Measurements from ENCODE around the gene RGS16. TPM values are rescaled to one million over a fixed set of nuclear protein-coding genes. Genes with fewer than 3 reads are reported as not detected.

RGS16 gene
- total and polyA plus RNA-seq, 2 donors from 2014 or later, result 4.2 to 7.7 TPM

DNA sequence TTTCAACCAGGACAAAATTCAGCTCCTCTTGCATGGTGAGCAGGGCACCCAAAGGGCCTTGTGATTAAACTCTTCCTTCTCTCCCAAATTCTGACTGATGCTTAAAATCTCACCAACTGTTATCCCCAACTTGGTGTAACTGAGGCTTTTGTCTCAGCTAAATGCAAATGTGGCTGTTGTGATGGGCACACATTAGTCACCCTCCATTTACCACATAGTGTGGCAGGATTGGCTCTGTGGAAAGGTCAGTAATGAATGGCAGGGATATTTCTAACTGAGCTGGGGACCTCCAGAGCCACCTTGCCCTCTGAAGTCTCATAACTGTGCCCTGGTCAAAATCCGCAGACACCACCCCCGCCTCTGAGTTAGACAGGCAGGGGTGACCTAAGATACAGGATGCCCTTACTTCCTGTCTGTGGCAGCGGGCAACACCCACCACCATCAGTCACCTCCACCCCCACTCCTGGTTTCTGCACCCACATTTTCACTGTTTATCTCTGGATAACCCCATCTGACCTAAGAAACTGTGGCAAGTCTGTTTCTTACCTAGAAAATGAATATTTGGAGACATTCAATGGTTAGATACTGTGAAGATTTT lies 25.4 kb upstream of the RGS16 start:
- intact Hi-C loops (cut with DNase I), result no loop called here
- no peak overlapping the region for H3K4me3 ChIP-seq (ENCODE audit: low read length in 3 of 3)
- H3K36me3 ChIP-seq (ENCODE audit: control insufficient read depth in 2 of 3, insufficient read depth in 3 of 3, low read length in 3 of 3), result no peaks in the 10 kb centered on the region
- TF ChIP-seq, protein P1, sequence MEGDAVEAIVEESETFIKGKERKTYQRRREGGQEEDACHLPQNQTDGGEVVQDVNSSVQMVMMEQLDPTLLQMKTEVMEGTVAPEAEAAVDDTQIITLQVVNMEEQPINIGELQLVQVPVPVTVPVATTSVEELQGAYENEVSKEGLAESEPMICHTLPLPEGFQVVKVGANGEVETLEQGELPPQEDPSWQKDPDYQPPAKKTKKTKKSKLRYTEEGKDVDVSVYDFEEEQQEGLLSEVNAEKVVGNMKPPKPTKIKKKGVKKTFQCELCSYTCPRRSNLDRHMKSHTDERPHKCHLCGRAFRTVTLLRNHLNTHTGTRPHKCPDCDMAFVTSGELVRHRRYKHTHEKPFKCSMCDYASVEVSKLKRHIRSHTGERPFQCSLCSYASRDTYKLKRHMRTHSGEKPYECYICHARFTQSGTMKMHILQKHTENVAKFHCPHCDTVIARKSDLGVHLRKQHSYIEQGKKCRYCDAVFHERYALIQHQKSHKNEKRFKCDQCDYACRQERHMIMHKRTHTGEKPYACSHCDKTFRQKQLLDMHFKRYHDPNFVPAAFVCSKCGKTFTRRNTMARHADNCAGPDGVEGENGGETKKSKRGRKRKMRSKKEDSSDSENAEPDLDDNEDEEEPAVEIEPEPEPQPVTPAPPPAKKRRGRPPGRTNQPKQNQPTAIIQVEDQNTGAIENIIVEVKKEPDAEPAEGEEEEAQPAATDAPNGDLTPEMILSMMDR (IDR thresholded peaks at IDR 0.05; ENCODE audit: borderline replicate concordance, extremely low read depth, insufficient read depth), result no peak
- H3K9me3 ChIP-seq (ENCODE audit: control insufficient read depth in 2 of 3, insufficient read depth in 1 of 3, low read length in 3 of 3), result no peaks in the 10 kb centered on the region
- peaks cover 0 to 7% (median 0%) of the 10 kb centered on the region in 3 donors for H3K4me1 ChIP-seq (ENCODE audit: control insufficient read depth in 2 of 3, insufficient read depth in 2 of 3, low read depth in 1 of 3, low read length in 3 of 3)
- no peak for FAIRE-seq
- H3K9ac ChIP-seq (ENCODE audit: low read length in 3 of 3), result no peak overlapping the region
- no peak for DNase-seq
- no peaks in the 10 kb centered on the region for H3K27me3 ChIP-seq (ENCODE audit: control insufficient read depth, insufficient read depth, low read length)
- no peak overlapping the region for H3K27ac ChIP-seq (ENCODE audit: low read depth in 2 of 2, low read length in 2 of 2)

DNA sequence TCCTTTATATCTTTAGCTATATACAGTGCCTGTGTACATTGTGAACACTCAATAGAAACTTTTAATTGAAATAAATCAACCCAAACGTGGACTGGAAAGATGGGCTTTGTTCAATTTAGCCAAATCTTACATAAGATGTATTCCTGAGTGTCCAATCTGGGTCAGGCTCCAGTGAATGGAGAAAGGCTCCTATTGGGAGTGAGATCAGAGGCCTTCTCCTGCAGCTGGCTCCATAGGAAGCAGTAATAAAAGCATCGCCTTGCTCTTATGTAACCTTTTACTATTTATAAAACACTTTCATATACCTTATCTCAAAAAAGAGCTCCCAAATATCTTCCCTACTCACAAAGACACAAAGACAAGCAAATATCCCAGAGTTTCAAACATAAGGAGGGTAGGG lies 24.9 kb upstream of the RGS16 start:
- no peaks in the 10 kb centered on the region for H3K27me3 ChIP-seq (ENCODE audit: control insufficient read depth, insufficient read depth, low read length)
- TF ChIP-seq, protein P1 (IDR thresholded peaks at IDR 0.05; ENCODE audit: borderline replicate concordance, extremely low read depth, insufficient read depth), result no peak
- no peaks in the 10 kb centered on the region for H3K9me3 ChIP-seq (ENCODE audit: control insufficient read depth in 2 of 3, insufficient read depth in 1 of 3, low read length in 3 of 3)
- no peak overlapping the region for H3K9ac ChIP-seq (ENCODE audit: low read length in 3 of 3)
- DNase-seq (no peak), FAIRE-seq (no peak)
- no peak overlapping the region for H3K27ac ChIP-seq (ENCODE audit: low read depth in 2 of 2, low read length in 2 of 2)
- H3K4me3 ChIP-seq (ENCODE audit: low read length in 3 of 3), result no peak overlapping the region
- H3K4me1 ChIP-seq (ENCODE audit: control insufficient read depth in 2 of 3, insufficient read depth in 2 of 3, low read depth in 1 of 3, low read length in 3 of 3), result peaks cover 0 to 7% (median 0%) of the 10 kb centered on the region in 3 donors
- intact Hi-C loops (cut with DNase I), result no loop called here
- no peaks in the 10 kb centered on the region for H3K36me3 ChIP-seq (ENCODE audit: control insufficient read depth in 2 of 3, insufficient read depth in 3 of 3, low read length in 3 of 3)

DNA sequence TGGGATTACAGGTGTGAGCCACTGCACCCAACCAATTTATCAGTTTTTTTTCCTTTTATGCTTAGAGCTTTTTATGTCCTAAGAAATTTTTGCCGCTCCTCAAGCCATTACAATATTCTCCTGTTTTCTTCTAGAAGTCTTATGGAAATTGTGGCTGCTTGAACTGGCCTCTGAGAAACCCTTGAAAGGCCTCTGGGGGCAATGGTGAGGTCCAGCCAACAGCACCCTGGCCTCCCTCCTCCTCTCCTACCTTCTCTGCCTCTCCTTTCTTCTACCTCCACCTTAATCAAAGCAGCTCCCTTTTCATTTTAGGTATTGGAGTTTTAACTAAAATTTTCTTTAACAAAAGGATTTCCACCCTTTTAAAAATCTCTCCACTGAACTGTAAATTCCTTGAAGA lies 24.5 kb upstream of the RGS16 start:
- no peaks in the 10 kb centered on the region for H3K36me3 ChIP-seq (ENCODE audit: control insufficient read depth in 2 of 3, insufficient read depth in 3 of 3, low read length in 3 of 3)
- no peaks in the 10 kb centered on the region for H3K27me3 ChIP-seq (ENCODE audit: control insufficient read depth, insufficient read depth, low read length)
- H3K4me1 ChIP-seq (ENCODE audit: control insufficient read depth in 2 of 3, insufficient read depth in 2 of 3, low read depth in 1 of 3, low read length in 3 of 3), result peaks cover 0 to 7% (median 0%) of the 10 kb centered on the region in 3 donors
- DNase-seq (no peak), FAIRE-seq (no peak)
- H3K27ac ChIP-seq (ENCODE audit: low read depth in 2 of 2, low read length in 2 of 2), result no peak overlapping the region
- no peaks in the 10 kb centered on the region for H3K9me3 ChIP-seq (ENCODE audit: control insufficient read depth in 2 of 3, insufficient read depth in 1 of 3, low read length in 3 of 3)
- TF ChIP-seq, protein P1 (IDR thresholded peaks at IDR 0.05; ENCODE audit: borderline replicate concordance, extremely low read depth, insufficient read depth), result no peak
- no peak overlapping the region for H3K4me3 ChIP-seq (ENCODE audit: low read length in 3 of 3)
- intact Hi-C loops (cut with DNase I), result no loop called here
- no peak overlapping the region for H3K9ac ChIP-seq (ENCODE audit: low read length in 3 of 3)

DNA sequence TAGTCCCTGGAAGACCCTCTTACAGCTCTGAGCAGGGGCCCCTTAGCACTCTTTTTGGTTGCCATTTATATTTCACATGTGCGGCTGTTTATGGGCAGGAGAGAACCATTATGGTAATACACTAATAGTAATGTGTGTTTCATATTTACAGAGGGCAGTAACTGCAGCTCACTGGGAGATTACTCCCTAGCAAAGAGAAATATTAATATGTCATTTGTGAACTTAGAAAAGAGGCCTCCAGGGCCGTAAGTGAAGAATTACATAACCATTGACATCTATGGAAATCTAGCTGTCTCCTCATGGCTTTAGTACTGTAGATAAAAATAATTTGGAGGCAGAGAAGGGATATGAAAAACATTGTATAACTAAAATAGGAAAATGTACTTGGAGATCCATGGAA lies 23.4 kb upstream of the RGS16 start:
- no peaks in the 10 kb centered on the region for H3K9me3 ChIP-seq (ENCODE audit: control insufficient read depth in 2 of 3, insufficient read depth in 1 of 3, low read length in 3 of 3)
- FAIRE-seq, result no peak
- no peak overlapping the region for H3K27ac ChIP-seq (ENCODE audit: low read depth in 2 of 2, low read length in 2 of 2)
- H3K4me3 ChIP-seq (ENCODE audit: low read length in 3 of 3), result no peak overlapping the region
- TF ChIP-seq, protein P1 (IDR thresholded peaks at IDR 0.05; ENCODE audit: borderline replicate concordance, extremely low read depth, insufficient read depth), result no peak
- no peaks in the 10 kb centered on the region for H3K27me3 ChIP-seq (ENCODE audit: control insufficient read depth, insufficient read depth, low read length)
- peaks cover 0 to 9% (median 0%) of the 10 kb centered on the region in 3 donors for H3K4me1 ChIP-seq (ENCODE audit: control insufficient read depth in 2 of 3, insufficient read depth in 2 of 3, low read depth in 1 of 3, low read length in 3 of 3)
- no peaks in the 10 kb centered on the region for H3K36me3 ChIP-seq (ENCODE audit: control insufficient read depth in 2 of 3, insufficient read depth in 3 of 3, low read length in 3 of 3)
- no peak overlapping the region for H3K9ac ChIP-seq (ENCODE audit: low read length in 3 of 3)
- no peak for DNase-seq
- intact Hi-C loops (cut with DNase I), result no loop called here

Measured in kidney (tissue), 14 donors.